NT2/D1 (cell line): Measurements from ENCODE around the gene KCTD10.

ENCODE experiments used
- DNase-seq: peaks from one replicate; pipeline ENCODE4 v3.0.0-alpha.2; 2011; ENCODE audit warnings: low read depth, low spot score
- H3K27me3 ChIP-seq: 2 replicates; pipeline ENCODE4 v1.6.0; 2011; ENCODE audit warnings: mild to moderate bottlenecking; ENCODE audit not compliant: insufficient read length, insufficient read depth
- H3K36me3 ChIP-seq: 2 replicates; pipeline ENCODE4 v1.6.1; 2011; ENCODE audit warnings: mild to moderate bottlenecking, low read length, mixed read lengths; ENCODE audit not compliant: insufficient read depth, insufficient read length
- H3K4me1 ChIP-seq: 2 replicates; pipeline ENCODE4 v1.5.1; 2011; ENCODE audit not compliant: insufficient read depth, insufficient read length
- H3K4me3 ChIP-seq: 2 replicates; pipeline ENCODE4 v1.5.1; 2011; ENCODE audit warnings: low read depth; ENCODE audit not compliant: insufficient read length
- H3K9ac ChIP-seq: 2 replicates; pipeline ENCODE4 v1.6.0; 2011; ENCODE audit warnings: low read depth; ENCODE audit not compliant: insufficient read length
- H3K9me3 ChIP-seq: 2 replicates; pipeline ENCODE4 v1.5.1; 2011; ENCODE audit warnings: mild to moderate bottlenecking, low read length; ENCODE audit not compliant: insufficient read depth
- SUZ12 ChIP-seq: IDR thresholded peaks from 2 replicates; pipeline ENCODE4 v1.6.1; 2011; ENCODE audit not compliant: insufficient read length, insufficient read depth; ENCODE audit errors: extremely low read depth
- YY1 ChIP-seq: IDR thresholded peaks from 2 replicates; pipeline ENCODE4 v1.6.1; 2011; ENCODE audit not compliant: insufficient read length, insufficient read depth
- ZNF274 ChIP-seq: IDR thresholded peaks from 2 replicates; pipeline ENCODE4 v1.6.1; 2011; ENCODE audit warnings: mild to moderate bottlenecking, low read depth, low read length

KCTD10 gene

GRCh38 chr12:109518820-109519665 lies 41.9 kb upstream of the KCTD10 start:
- Histone ChIP-seq H3K4me1 (peaks cover 4% of the 10 kb centered on the region), H3K27me3 (no peaks in the 10 kb centered on the region), H3K36me3 (peaks cover 86% of the 10 kb centered on the region), H3K4me3 (no peak overlapping the region), H3K9ac (no peak overlapping the region), H3K9me3 (no peaks in the 10 kb centered on the region)
- DNase-seq, result peak; percentile 42
- TF ChIP-seq YY1, result no peak
- TF ChIP-seq SUZ12, result no peak
- no peak for TF ChIP-seq ZNF274

- TF ChIP-seq ZNF274 (no peak), SUZ12 (no peak), YY1 (no peak)
- no peaks in the 10 kb centered on the region for H3K27me3 ChIP-seq
- DNase-seq, result no peak
- H3K4me3 ChIP-seq, result no peak overlapping the region
- no peak overlapping the region for H3K9ac ChIP-seq
- peaks cover 77% of the 10 kb centered on the region for H3K36me3 ChIP-seq
- H3K4me1 ChIP-seq, result peaks cover 4% of the 10 kb centered on the region
- no peaks in the 10 kb centered on the region for H3K9me3 ChIP-seq
These were observed 40.5 kb upstream of the KCTD10 start for GRCh38 chr12:109517619-109518018.

GRCh38 chr12:109513977-109514376 lies 36.9 kb upstream of the KCTD10 start:
- H3K9me3 ChIP-seq, result no peaks in the 10 kb centered on the region
- H3K4me1 ChIP-seq, result peaks cover under 1% of the 10 kb centered on the region
- no peak for DNase-seq
- no peaks in the 10 kb centered on the region for H3K27me3 ChIP-seq
- H3K4me3 ChIP-seq, result no peak overlapping the region
- peaks cover 75% of the 10 kb centered on the region for H3K36me3 ChIP-seq
- TF ChIP-seq ZNF274, result no peak
- no peak overlapping the region for H3K9ac ChIP-seq

GRCh38 chr12:109513051-109513450 lies 36.0 kb upstream of the KCTD10 start:
- TF ChIP-seq YY1 (no peak), SUZ12 (no peak), ZNF274 (no peak)
- Histone ChIP-seq H3K4me3 (no peak overlapping the region), H3K9ac (no peak overlapping the region), H3K27me3 (no peaks in the 10 kb centered on the region), H3K36me3 (peaks cover 77% of the 10 kb centered on the region), H3K4me1 (no peaks in the 10 kb centered on the region), H3K9me3 (no peaks in the 10 kb centered on the region)
- DNase-seq, result no peak

GRCh38 chr12:109512608-109513007 lies 35.5 kb upstream of the KCTD10 start:
- Histone ChIP-seq H3K9me3 (no peaks in the 10 kb centered on the region), H3K9ac (no peak overlapping the region), H3K4me1 (no peaks in the 10 kb centered on the region), H3K36me3 (peaks cover 77% of the 10 kb centered on the region), H3K4me3 (no peak overlapping the region), H3K27me3 (no peaks in the 10 kb centered on the region)
- TF ChIP-seq SUZ12 (no peak), ZNF274 (no peak), YY1 (no peak)
- DNase-seq, result no peak

- no peak for DNase-seq
- peaks cover 82% of the 10 kb centered on the region for H3K36me3 ChIP-seq
- H3K9me3 ChIP-seq, result no peaks in the 10 kb centered on the region
- no peaks in the 10 kb centered on the region for H3K4me1 ChIP-seq
- H3K27me3 ChIP-seq, result no peaks in the 10 kb centered on the region
- TF ChIP-seq ZNF274, result no peak
- no peak for TF ChIP-seq SUZ12
- TF ChIP-seq YY1, result no peak
- no peak overlapping the region for H3K9ac ChIP-seq
- no peak overlapping the region for H3K4me3 ChIP-seq
These were observed 33.1 kb upstream of the KCTD10 start for GRCh38 chr12:109510196-109510595.

- Histone ChIP-seq H3K4me1 (no peaks in the 10 kb centered on the region), H3K9ac (no peak overlapping the region), H3K9me3 (no peaks in the 10 kb centered on the region), H3K36me3 (peaks cover 97% of the 10 kb centered on the region), H3K27me3 (no peaks in the 10 kb centered on the region), H3K4me3 (no peak overlapping the region)
- TF ChIP-seq YY1 (no peak), SUZ12 (no peak), ZNF274 (no peak)
- DNase-seq, result no peak
These were observed 27.0 kb upstream of the KCTD10 start for GRCh38 chr12:109504068-109504467.
